Measurements from ENCODE around the gene USP9X. TPM values are rescaled to one million over a fixed set of nuclear protein-coding genes. Genes with fewer than 3 reads are reported as not detected.
"Not testable (repeated sequence)": the region's sequence is repeated elsewhere in the genome, so short reads cannot be mapped to it uniquely, and the experiment has no call there.

The USP9X gene
- total RNA-seq, 1 experiment from 2014 or later: 89.2 TPM

DNA sequence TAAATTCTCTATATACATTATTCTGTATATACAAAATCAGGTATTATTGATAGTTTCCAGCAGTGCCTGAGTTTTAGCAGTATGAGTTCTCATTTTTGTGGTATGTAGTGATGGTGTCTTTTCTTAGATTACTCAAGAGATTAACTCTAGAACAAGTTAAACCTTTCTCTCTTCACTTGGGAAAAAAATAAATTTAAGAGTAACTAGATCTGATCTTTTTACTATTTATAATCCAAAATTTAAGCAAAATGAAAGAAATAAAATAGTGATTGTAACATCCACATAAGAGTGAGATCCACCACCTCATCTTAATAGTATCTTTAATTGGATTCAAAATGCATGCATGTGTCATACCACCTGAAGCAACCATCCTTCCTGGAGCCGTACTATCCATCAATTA is 124.6 kb downstream of the USP9X start:
- H3K36me3 Mint-ChIP-seq (ENCODE audit: insufficient read depth, unreplicated experiment): peaks cover 34% of the 10 kb centered on the region
- intact Hi-C loops (cut with micrococcal nuclease; ENCODE audit: unreplicated experiment): no loop called here

DNA sequence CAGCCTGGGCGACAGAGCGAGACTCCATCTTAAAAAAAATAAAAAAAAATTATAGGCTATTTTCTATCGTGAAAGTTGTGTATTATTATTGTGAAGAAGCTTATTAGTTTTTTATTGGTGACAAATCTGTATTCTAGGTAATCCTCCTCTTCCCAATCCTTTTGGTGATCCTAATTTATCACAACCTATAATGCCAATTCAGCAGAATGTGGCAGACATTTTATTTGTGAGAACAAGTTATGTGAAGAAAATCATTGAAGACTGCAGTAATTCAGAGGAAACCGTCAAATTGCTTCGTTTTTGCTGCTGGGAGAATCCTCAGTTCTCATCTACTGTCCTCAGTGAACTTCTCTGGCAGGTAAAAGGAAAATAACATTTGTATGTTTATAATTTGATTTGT is 139.4 kb downstream of the USP9X start:
- no peak for DNase-seq
- BruUV-seq (replicated peaks): no TSS peak
- H3K36me3 Mint-ChIP-seq (ENCODE audit: insufficient read depth, unreplicated experiment): peaks cover 29% of the 10 kb centered on the region
- CTCF ChIA-PET: no interaction called here
- TF ChIP-seq, protein P1, sequence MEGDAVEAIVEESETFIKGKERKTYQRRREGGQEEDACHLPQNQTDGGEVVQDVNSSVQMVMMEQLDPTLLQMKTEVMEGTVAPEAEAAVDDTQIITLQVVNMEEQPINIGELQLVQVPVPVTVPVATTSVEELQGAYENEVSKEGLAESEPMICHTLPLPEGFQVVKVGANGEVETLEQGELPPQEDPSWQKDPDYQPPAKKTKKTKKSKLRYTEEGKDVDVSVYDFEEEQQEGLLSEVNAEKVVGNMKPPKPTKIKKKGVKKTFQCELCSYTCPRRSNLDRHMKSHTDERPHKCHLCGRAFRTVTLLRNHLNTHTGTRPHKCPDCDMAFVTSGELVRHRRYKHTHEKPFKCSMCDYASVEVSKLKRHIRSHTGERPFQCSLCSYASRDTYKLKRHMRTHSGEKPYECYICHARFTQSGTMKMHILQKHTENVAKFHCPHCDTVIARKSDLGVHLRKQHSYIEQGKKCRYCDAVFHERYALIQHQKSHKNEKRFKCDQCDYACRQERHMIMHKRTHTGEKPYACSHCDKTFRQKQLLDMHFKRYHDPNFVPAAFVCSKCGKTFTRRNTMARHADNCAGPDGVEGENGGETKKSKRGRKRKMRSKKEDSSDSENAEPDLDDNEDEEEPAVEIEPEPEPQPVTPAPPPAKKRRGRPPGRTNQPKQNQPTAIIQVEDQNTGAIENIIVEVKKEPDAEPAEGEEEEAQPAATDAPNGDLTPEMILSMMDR (IDR thresholded peaks at IDR 0.05; ENCODE audit: unreplicated experiment): no peak
- no peak overlapping the region for H3K27ac Mint-ChIP-seq (ENCODE audit: unreplicated experiment)
- no peak overlapping the region for H3K4me3 Mint-ChIP-seq (ENCODE audit: low read depth, unreplicated experiment)
- H3K4me1 Mint-ChIP-seq (ENCODE audit: low read depth, unreplicated experiment): no peaks in the 10 kb centered on the region
- intact Hi-C loops (cut with micrococcal nuclease; ENCODE audit: unreplicated experiment): no loop called here
- no peaks in the 10 kb centered on the region for H3K9me3 Mint-ChIP-seq (ENCODE audit: low read depth, unreplicated experiment)
- H3K27me3 Mint-ChIP-seq (ENCODE audit: unreplicated experiment): no peaks in the 10 kb centered on the region

More for the DNA sequence above, 124.6 kb downstream of the USP9X start:
- CTCF ChIA-PET: interaction anchor here (0.6 kb wide), 1 partner anchor 665 kb away, joined by 3 read pairs; no protein-coding TSS in a partner anchor
- DNase-seq: no peak
- Mint-ChIP-seq H3K27ac (ENCODE audit: unreplicated experiment) (no peak overlapping the region), H3K4me1 (ENCODE audit: low read depth, unreplicated experiment) (no peaks in the 10 kb centered on the region), H3K9me3 (ENCODE audit: low read depth, unreplicated experiment) (peaks cover 11% of the 10 kb centered on the region), H3K27me3 (ENCODE audit: unreplicated experiment) (no peaks in the 10 kb centered on the region), H3K4me3 (ENCODE audit: low read depth, unreplicated experiment) (no peak overlapping the region)
- no TSS peak for BruUV-seq (replicated peaks)
- TF ChIP-seq, protein P1 (IDR thresholded peaks at IDR 0.05; ENCODE audit: unreplicated experiment): no peak

DNA sequence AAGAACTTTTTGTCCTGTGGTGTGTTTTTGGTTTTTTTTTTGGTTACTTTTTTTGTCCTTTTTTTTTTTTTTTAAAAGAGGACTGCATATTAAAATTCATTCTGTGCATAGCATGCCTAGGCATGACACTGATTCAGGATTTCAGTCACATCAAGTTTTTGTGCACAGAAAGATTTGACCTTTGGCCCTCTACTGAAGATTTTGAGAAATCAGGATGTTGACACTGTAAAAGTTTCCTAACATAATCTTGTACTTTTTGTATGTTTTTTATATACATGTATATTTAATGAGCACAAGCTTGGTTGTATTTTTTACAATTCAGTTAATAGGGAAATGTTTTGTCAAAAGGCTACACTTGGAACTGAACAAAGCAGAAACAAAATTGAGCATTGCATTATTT is 148.7 kb downstream of the USP9X start:
- no peak for DNase-seq
- H3K27me3 Mint-ChIP-seq (ENCODE audit: unreplicated experiment): no peaks in the 10 kb centered on the region
- H3K4me1 Mint-ChIP-seq (ENCODE audit: low read depth, unreplicated experiment): peaks cover 7% of the 10 kb centered on the region
- TF ChIP-seq, protein P1 (IDR thresholded peaks at IDR 0.05; ENCODE audit: unreplicated experiment): no peak
- no TSS peak for BruUV-seq (replicated peaks)
- CTCF ChIA-PET: no interaction called here
- peaks cover 41% of the 10 kb centered on the region for H3K36me3 Mint-ChIP-seq (ENCODE audit: insufficient read depth, unreplicated experiment)
- intact Hi-C loops (cut with micrococcal nuclease; ENCODE audit: unreplicated experiment): no loop called here
- no peaks in the 10 kb centered on the region for H3K9me3 Mint-ChIP-seq (ENCODE audit: low read depth, unreplicated experiment)
- H3K27ac Mint-ChIP-seq (ENCODE audit: unreplicated experiment): no peak overlapping the region
- H3K4me3 Mint-ChIP-seq (ENCODE audit: low read depth, unreplicated experiment): no peak overlapping the region

DNA sequence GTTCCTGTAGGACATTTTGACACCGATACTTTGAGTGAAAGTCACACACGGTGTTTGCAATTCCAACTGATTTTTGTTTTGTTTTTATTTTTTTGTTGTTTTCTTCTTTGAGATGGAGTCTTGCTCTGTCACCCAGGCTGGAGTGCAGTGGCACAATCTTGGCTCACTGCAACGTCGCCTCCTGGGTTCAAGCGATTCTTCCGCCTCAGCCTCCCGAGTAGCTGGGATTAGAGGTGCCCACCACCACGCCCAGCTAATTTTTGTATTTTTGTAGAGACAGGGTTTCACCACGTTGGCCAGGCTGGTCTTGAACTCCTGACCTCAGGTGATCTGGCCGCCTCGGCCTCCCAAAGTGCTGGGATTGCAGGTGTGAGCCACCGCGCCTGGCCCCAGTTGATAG is 149.2 kb downstream of the USP9X start:
- H3K9me3 Mint-ChIP-seq (ENCODE audit: low read depth, unreplicated experiment); H3K27me3 Mint-ChIP-seq (ENCODE audit: unreplicated experiment); H3K4me3 Mint-ChIP-seq (ENCODE audit: low read depth, unreplicated experiment); CTCF ChIA-PET; DNase-seq; H3K4me1 Mint-ChIP-seq (ENCODE audit: low read depth, unreplicated experiment); H3K27ac Mint-ChIP-seq (ENCODE audit: unreplicated experiment); intact Hi-C loops (cut with micrococcal nuclease; ENCODE audit: unreplicated experiment); BruUV-seq (replicated peaks): not testable (repeated sequence)
- peaks cover 39% of the 10 kb centered on the region for H3K36me3 Mint-ChIP-seq (ENCODE audit: insufficient read depth, unreplicated experiment)

DNA sequence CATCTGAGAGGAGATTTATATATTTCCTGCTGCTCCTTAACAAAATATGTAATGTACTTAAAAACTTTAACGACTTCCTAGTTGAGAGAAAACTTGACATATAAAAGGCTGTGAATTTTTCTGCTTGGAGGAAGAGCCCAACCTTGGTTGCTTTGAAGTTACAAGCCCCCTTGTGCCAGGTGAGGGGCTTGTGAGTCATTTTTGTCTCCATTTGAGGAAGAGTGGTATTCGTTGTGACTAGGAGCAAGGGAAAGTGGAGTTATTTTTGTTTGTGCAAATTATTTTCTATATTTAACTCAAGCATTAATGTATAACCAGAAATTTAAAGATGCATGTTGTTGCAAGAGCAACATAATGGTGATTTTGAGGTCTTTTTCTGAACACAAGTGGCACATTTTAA is 149.7 kb downstream of the USP9X start:
- CTCF ChIA-PET: no interaction called here
- no peak overlapping the region for H3K4me3 Mint-ChIP-seq (ENCODE audit: low read depth, unreplicated experiment)
- BruUV-seq (replicated peaks): no TSS peak
- DNase-seq: no peak
- peaks cover 34% of the 10 kb centered on the region for H3K36me3 Mint-ChIP-seq (ENCODE audit: insufficient read depth, unreplicated experiment)
- H3K9me3 Mint-ChIP-seq (ENCODE audit: low read depth, unreplicated experiment): no peaks in the 10 kb centered on the region
- intact Hi-C loops (cut with micrococcal nuclease; ENCODE audit: unreplicated experiment): no loop called here
- H3K27ac Mint-ChIP-seq (ENCODE audit: unreplicated experiment): no peak overlapping the region
- TF ChIP-seq, protein P1 (IDR thresholded peaks at IDR 0.05; ENCODE audit: unreplicated experiment): no peak
- H3K4me1 Mint-ChIP-seq (ENCODE audit: low read depth, unreplicated experiment): peaks cover 7% of the 10 kb centered on the region
- H3K27me3 Mint-ChIP-seq (ENCODE audit: unreplicated experiment): no peaks in the 10 kb centered on the region

Measured in Calu3 (cell line).